SK-N-SH (cell line): Measurements from ENCODE around the gene UBE3D. TPM values are rescaled to one million over a fixed set of nuclear protein-coding genes. Genes with fewer than 3 reads are reported as not detected.

Experiments used
- CTCF ChIA-PET: fragments of 300-600, 350-600 bp; formaldehyde crosslinking; extraction: SDS; loops from one replicate; lab custom pipeline; 2021; lab: Yijun Ruan, JAX
- POLR2A ChIA-PET: fragments of 350-600 bp; sonication (Branson Sonifier 250); formaldehyde crosslinking; extraction: SDS; loops from one replicate; lab custom pipeline; 2020; ENCODE audit warnings: antibody characterized with exemption, inconsistent platforms; lab: Yijun Ruan, JAX
- DNase-seq: peaks from one replicate; pipeline ENCODE4 v3.0.0; 2012
- H2AFZ ChIP-seq: fragments of 200-600 bp; sonication (generic); 2 replicates; pipeline ENCODE4 v1.8.1; 2016; ENCODE audit warnings: antibody characterized with exemption, mild to moderate bottlenecking, low read depth
- H3F3A ChIP-seq: fragments of 200-600 bp; sonication (generic); replicated peaks from 2 replicates; pipeline ENCODE3; 2016; ENCODE audit warnings: antibody characterized with exemption, mild to moderate bottlenecking; ENCODE audit not compliant: insufficient read depth
- H3K27ac ChIP-seq, 2 experiments: fragments of 200-500 bp in 1 of 2; fragments of 200-600 bp in 1 of 2; sonication (Bioruptor generic) in 1 of 2; sonication (generic), shearing (Covaris generic) in 1 of 2; 2 replicates each; pipeline versions ENCODE4 v1.5.1 to v1.6.1; 2014 to 2016; ENCODE audit warnings: low read depth in 2 of 2, inconsistent platforms in 1 of 2, low read length in 1 of 2, mild to moderate bottlenecking in 1 of 2, mixed read lengths in 1 of 2
- H3K27me3 ChIP-seq: fragments of 200-600 bp; sonication (generic), shearing (Covaris generic); 2 replicates; pipeline ENCODE4 v1.6.1; 2016; ENCODE audit warnings: mixed run types; ENCODE audit not compliant: insufficient read depth
- H3K36me3 ChIP-seq, 2 experiments: fragments of 200-500 bp in 1 of 2; fragments of 200-600 bp in 1 of 2; sonication (Bioruptor generic) in 1 of 2; sonication (generic) in 1 of 2; replicated peaks in 1 of 2; 2 replicates each; pipeline versions ENCODE3 to v1.5.1; 2014 to 2016; ENCODE audit warnings: low read length in 1 of 2, mild to moderate bottlenecking in 1 of 2; ENCODE audit not compliant: insufficient read depth in 2 of 2, control insufficient read depth in 1 of 2
- H3K4me1 ChIP-seq, 2 experiments: fragments of 200-500 bp in 1 of 2; fragments of 200-600 bp in 1 of 2; sonication (Bioruptor generic) in 1 of 2; sonication (generic), shearing (Covaris generic) in 1 of 2; 2 replicates each; pipeline versions ENCODE4 v1.5.1 to v1.6.1; 2014 to 2016; ENCODE audit warnings: low read depth in 1 of 2, low read length in 1 of 2, mixed run types in 1 of 2; ENCODE audit not compliant: insufficient read depth in 2 of 2, control insufficient read depth in 1 of 2
- H3K4me2 ChIP-seq: fragments of 200-600 bp; sonication (generic), shearing (Covaris generic); 2 replicates; pipeline ENCODE4 v1.6.1; 2017; ENCODE audit warnings: mixed run types
- H3K4me3 ChIP-seq, 2 experiments: fragments of 200-500 bp in 1 of 2; fragments of 200-600 bp in 1 of 2; sonication (Bioruptor generic) in 1 of 2; sonication (generic), shearing (Covaris generic) in 1 of 2; 2 replicates each; pipeline versions ENCODE4 v1.5.1 to v1.8.1; 2014 to 2016; ENCODE audit warnings: low read depth in 2 of 2, inconsistent platforms in 1 of 2, low read length in 1 of 2, mild to moderate bottlenecking in 1 of 2, mixed read lengths in 1 of 2, moderate library complexity in 1 of 2
- H3K79me2 ChIP-seq: fragments of 200-600 bp; sonication (generic); 2 replicates; pipeline ENCODE4 v1.8.1; 2017; ENCODE audit warnings: mild to moderate bottlenecking; ENCODE audit not compliant: insufficient read depth
- H3K9ac ChIP-seq: fragments of 200-600 bp; sonication (generic); 2 replicates; pipeline ENCODE4 v1.6.1; 2017; ENCODE audit warnings: mixed run types
- H3K9me2 ChIP-seq: fragments of 200-600 bp; sonication (generic); 2 replicates; pipeline ENCODE4 v1.6.1; 2017; ENCODE audit warnings: mixed run types
- H3K9me3 ChIP-seq: fragments of 200-600 bp; sonication (generic); 2 replicates; pipeline ENCODE4 v1.6.1; 2017; ENCODE audit warnings: mixed run types, mild to moderate bottlenecking, moderate library complexity
- H4K20me1 ChIP-seq: fragments of 200-600 bp; sonication (generic); 2 replicates; pipeline ENCODE4 v1.6.1; 2017; ENCODE audit warnings: mild to moderate bottlenecking, mixed run types; ENCODE audit not compliant: insufficient read depth
- CHD2 ChIP-seq: fragments of 150-350 bp; IDR thresholded peaks from 2 replicates; pipeline ENCODE4 v1.6.1; 2018; ENCODE audit warnings: low read length; ENCODE audit not compliant: partially characterized antibody
- CTCF ChIP-seq: fragments of 200-600 bp; sonication (generic); IDR thresholded peaks from 2 replicates; pipeline ENCODE4 v1.6.1; 2017; ENCODE audit warnings: antibody characterized with exemption, mild to moderate bottlenecking, moderate library complexity
- ELF1 ChIP-seq: IDR thresholded peaks from 2 replicates; pipeline ENCODE4 v1.4.0; 2012
- GATA2 ChIP-seq: sonication (generic); formaldehyde crosslinking; IDR thresholded peaks from 2 replicates; pipeline ENCODE4 v1.5.0; 2020; ENCODE audit warnings: mild to moderate bottlenecking, missing genetic modification reagents
- MAX ChIP-seq: IDR thresholded peaks from 2 replicates; pipeline ENCODE4 v1.4.0; 2012; ENCODE audit warnings: low read depth
- NFIC ChIP-seq: IDR thresholded peaks from 2 replicates; pipeline ENCODE4 v1.4.0; 2012; ENCODE audit warnings: borderline replicate concordance
- PBX3 ChIP-seq: IDR thresholded peaks from 2 replicates; pipeline ENCODE4; 2012
- RAD21 ChIP-seq: IDR thresholded peaks from 2 replicates; pipeline ENCODE4 v1.6.1; 2012; ENCODE audit warnings: mild to moderate bottlenecking, low read length
- RFX5 ChIP-seq: IDR thresholded peaks from 2 replicates; pipeline ENCODE4 v1.6.1; 2012; ENCODE audit warnings: mild to moderate bottlenecking, improper control_type of control experiment, low read length
- SIN3A ChIP-seq: IDR thresholded peaks from 2 replicates; pipeline ENCODE4 v1.6.1; 2012; ENCODE audit warnings: low read depth, mild to moderate bottlenecking, low read length, moderate library complexity, borderline replicate concordance
- SMC3 ChIP-seq: IDR thresholded peaks from 2 replicates; pipeline ENCODE4 v1.6.1; 2012; ENCODE audit warnings: low read depth, low read length, improper control_type of control experiment
- TAF1 ChIP-seq: IDR thresholded peaks from 2 replicates; pipeline ENCODE4 v1.6.1; 2012; ENCODE audit warnings: low read depth, mild to moderate bottlenecking, low read length, moderate library complexity, borderline replicate concordance
- USF1 ChIP-seq: IDR thresholded peaks from 2 replicates; pipeline ENCODE4 v1.4.0; 2012; ENCODE audit warnings: low read depth, borderline replicate concordance
- ZBTB33 ChIP-seq: IDR thresholded peaks from 2 replicates; pipeline ENCODE4 v1.4.0; 2012; ENCODE audit warnings: low read depth, borderline replicate concordance
- WGBS: methylation state at CpG from one replicate; pipeline ENCODE4 v1.1.6; 2017; ENCODE audit warnings: low lambda C conversion rate; 5-methylcytosine and 5-hydroxymethylcytosine counted together
- polyA plus RNA-seq, 3 experiments: library from polyadenylated mRNA; depleted of rRNA; stranded (reverse); fragments of >200 nt; gene quantifications; 2 replicates each; pipeline ENCODE4 v1.2.3, GENCODE V29; 2012

UBE3D gene
- polyA plus RNA-seq, 1 of the 3 experiments (the other 2 are of a cell fraction) = 3.4 TPM

- TF ChIP-seq CTCF (no peak), ELF1 (no peak), PBX3 (no peak), MAX (no peak), ZBTB33 (no peak), SMC3 (no peak), RAD21 (no peak), RFX5 (no peak), NFIC (no peak), USF1 (no peak), CHD2 (no peak), TAF1 (no peak)
These were observed 160.8 kb downstream of the UBE3D start (continued) for GRCh38 chr6:82904860-82905259.

- H3K4me3 ChIP-seq = no peak overlapping the region
- H3K4me1 ChIP-seq = peaks cover 6 to 15% of the 10 kb centered on the region in 2 experiments; a peak in 3 of 4 replicates
- no peaks in the 10 kb centered on the region for H3K36me3 ChIP-seq
- TF ChIP-seq SIN3A (no peak), GATA2 (peak; percentile 8; the same call in 1 of the 2 replicates)
- H3K9ac ChIP-seq = no peak overlapping the region
- no peaks in the 10 kb centered on the region for H3K9me2 ChIP-seq
- H3K9me3 ChIP-seq = no peaks in the 10 kb centered on the region
- no peak overlapping the region for H2AFZ ChIP-seq
- no peaks in the 10 kb centered on the region for H4K20me1 ChIP-seq
- H3K4me2 ChIP-seq = no peak overlapping the region
- H3F3A ChIP-seq = no peaks in the 10 kb centered on the region
- POLR2A ChIA-PET = no interaction called here
- 94% methylated on average over 4 of the region's 4 CpGs for WGBS
- DNase-seq = peak; percentile 4
- CTCF ChIA-PET = no interaction called here
- H3K79me2 ChIP-seq = no peaks in the 10 kb centered on the region
- peak overlapping the region in 1 of 2 experiments; percentile 34; a peak in 1 of 4 replicates for H3K27ac ChIP-seq
- no peaks in the 10 kb centered on the region for H3K27me3 ChIP-seq
These were observed 161.4 kb downstream of the UBE3D start for GRCh38 chr6:82904257-82904656.
